HG03103 (cell line): Measurements from ENCODE around the gene GGT5.
"Not testable (repeated sequence)": the region's sequence is repeated elsewhere in the genome, so short reads cannot be mapped to it uniquely, and the experiment has no call there.

Source experiments
- ATAC-seq: cut with Tn5 transposase; IDR thresholded peaks from one replicate; pipeline ENCODE4 v1.9.1; 2021; ENCODE audit warnings: low read depth; ENCODE audit not compliant: unreplicated experiment

GGT5 gene

GRCh38 chr22:24207264-24208011 lies 37.4 kb downstream of the GGT5 start:
- ATAC-seq = no peak

GRCh38 chr22:24206460-24207263 lies 38.2 kb downstream of the GGT5 start:
- not testable (repeated sequence) for ATAC-seq

GRCh38 chr22:24205438-24206195 lies 39.3 kb downstream of the GGT5 start:
- no peak for ATAC-seq

- not testable (repeated sequence) for ATAC-seq
Measured at GRCh38 chr22:24203856-24204255, 41.0 kb downstream of the GGT5 start.

DNA sequence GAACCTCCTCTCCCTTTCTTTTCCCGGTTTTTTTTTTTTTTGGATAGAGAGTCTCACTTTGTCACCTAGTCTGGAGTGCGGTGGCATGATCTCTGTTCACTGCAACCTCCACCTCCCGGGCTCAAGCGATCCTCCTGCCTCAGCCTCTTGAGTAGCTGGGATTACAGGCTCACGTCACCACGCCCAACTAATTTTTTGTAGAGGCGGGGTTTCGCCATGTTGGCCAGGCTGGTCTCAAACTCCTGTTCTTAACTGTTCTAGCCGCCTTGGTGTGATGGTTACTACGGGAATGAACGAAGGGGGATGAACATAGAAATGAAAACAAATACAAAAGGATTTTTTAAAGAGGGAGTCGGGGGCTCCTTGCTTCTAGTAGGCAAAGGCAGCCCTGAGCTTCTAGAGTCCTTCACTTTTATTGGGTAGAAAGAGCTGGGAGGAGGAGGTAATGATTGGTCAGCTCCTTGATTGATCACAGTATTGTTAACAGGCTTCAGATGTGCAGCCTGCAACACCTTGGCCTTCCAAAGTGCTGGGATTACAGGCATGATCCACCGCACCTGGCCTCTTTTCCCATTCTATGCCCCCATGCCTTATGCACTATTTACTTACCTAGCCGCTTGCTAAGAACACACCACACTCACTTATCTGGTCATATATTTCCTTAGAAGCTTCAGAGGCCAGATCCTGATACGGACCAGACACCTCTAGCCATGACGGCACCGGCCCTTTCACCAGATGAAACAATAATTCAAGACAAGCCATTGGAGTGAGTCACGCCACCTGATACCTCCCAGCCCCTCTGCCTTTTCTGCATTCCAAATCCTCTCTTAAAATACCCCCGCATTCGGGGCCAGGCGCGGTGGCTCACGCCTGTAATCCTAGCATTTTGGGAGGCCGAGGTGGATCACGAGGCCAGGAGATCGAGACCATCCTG lies 42.9 kb downstream of the GGT5 start:
- no peak for ATAC-seq

DNA sequence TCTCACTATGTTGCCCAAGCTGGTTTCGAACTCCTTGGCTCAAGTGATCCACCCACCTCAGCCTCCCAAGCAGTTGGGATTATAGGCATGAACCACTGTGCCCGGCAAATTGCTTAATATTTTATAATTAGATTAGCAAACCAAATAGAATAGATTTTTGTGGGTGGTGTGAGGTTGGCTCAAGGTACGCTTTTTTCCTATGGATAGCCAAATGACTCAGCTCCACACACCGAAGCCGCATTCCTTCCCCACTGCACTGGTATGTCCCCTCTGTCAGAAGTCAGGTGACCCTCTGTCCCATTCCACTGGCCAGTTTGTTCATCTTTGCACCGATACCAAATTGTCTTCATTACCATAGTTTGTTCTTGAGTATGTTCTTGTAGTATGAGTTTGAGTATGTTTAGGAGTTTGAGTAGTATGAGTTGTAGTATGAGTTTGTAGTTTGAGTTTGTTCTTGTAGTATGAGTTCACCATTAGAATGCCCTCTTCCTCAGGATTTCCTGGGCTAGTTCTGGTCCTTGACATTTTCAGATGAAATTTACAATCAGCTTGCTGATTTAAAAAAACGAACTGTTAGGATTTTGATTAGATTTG lies 44.2 kb downstream of the GGT5 start:
- no peak for ATAC-seq

DNA sequence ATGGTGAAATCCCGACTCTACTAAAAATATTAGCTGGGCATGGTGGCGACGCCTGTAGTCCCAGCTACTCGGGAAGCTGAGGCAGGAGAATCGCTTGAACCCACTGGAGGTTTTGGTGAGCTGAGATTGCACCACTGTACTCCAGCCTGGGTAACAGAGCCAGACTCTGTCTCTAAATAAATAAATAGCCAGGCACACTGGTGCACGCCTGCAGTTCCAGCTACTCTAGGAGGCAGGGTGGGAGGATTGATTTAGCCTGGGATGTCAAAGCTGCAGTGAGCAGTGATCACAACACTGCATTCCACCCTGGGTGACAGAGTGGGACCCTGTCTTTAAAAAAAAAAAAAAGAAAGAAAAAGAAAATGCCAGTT lies 46.2 kb downstream of the GGT5 start:
- ATAC-seq = no peak

GRCh38 chr22:24191893-24192292 lies 53.0 kb downstream of the GGT5 start:
- ATAC-seq = no peak

DNA sequence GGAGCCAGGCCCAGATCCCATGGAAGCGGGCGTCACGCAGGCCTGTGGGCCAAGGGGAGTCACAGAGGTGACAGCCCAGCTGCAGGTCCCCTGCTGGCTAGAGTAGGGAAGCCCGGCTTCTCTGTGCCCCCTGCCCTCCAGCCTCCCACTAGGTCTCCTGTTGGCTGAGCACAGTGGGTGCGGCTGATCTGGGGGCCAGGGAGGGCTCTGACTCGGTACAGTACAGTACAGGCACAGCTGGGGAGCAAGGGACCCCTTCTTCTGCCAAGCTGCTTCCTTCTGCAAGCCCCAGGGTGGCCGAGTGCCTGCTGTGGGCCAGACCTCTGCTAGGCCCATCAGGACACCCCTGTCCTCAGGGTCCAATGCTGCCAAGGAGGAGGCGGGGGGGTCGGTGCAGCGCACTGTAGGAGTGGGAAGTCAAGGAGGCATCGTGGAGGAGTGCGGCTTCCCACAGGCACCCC lies 53.5 kb downstream of the GGT5 start:
- no peak for ATAC-seq

- no peak for ATAC-seq
Measured at GRCh38 chr22:24190596-24191208, 54.2 kb downstream of the GGT5 start.

DNA sequence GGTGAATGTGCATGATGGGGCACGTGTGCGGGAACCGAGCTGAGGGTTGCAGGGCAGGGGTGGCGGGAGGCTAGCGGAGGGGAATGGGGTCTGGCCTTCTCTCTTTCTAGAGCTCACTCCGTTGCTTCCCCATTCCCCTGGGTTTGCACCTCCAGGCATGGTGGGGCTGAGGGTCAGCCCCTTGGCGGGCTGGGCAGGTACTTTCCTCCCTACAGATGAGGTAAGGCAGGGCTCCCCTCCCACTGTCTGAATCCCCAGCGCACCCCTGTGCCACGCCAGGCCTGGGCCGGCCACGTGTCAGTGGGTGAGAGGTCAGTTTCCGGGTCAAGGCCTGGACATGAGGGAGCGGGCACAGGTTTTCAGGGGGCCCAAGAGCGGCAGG lies 54.7 kb downstream of the GGT5 start:
- ATAC-seq = no peak

DNA sequence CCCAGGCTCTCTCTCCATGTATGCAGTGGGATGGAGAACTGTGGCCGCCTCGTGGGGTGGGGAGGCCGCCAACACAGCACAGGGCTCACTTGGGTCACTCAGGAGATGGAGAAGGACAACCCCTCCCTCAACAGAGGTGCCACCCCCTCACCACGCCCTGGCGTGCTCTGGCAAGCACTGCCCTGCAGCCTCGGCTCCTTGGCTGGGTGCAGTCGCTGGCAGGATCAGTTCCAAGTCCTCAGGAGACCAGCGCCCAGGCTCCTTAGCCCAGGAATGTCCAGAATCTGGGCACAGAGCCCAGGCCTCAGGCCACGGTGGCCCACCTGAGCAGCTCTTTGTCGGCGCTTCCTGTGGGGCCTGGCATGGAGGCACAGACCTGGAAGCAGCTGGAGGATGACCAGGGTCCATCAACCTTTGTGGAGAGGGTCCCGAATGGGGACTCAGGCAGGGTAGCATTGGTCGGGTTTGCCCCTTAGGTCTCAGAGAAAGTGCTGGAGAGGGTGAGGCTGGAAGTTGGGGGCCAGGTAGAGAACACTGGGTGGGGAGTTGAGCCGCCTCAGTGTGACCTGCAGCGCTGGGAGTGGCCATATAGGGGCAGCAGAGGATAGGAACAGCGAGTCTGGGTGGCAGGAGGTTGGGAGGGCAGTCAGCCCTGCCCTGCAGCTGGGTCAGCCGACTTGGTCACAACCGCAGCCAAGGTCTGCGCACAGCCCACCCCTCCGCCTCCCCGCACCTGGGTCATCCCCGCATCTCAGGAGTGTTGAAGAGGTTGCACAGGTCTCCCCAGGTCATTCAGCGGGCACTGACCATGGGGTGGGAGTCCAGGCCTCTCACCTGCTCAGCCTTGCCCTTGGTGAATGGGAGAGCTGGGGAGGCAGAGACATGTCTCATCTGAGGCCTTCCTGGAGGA lies 55.4 kb downstream of the GGT5 start:
- ATAC-seq = no peak

DNA sequence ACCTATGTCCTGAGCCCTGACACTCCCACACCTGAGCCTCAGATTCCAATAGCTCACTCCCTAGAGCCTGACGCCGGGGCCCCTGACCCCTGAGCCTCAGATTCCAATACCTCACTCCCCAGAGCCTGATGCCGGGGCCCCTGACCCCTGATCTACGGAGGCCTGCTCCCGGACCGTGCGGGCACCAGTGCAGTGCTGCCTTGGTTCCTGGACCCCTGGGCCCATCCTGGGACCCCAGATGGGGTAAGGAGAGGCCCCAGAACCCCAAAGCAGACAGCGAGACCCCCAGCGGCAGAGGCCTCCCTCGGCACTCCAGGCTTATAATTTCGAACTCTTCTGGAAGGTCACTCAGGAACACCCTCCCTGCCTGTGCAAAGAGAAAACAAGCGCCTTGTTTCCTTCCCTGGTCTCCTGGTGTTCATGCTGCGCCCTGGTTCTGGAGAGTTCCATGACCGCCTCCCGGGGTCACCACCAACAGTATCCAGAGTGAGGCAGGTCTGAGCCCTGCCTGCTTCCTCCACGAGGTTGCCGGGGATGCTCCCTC lies 56.1 kb downstream of the GGT5 start:
- ATAC-seq = no peak

- ATAC-seq = no peak
Measured at GRCh38 chr22:24187731-24188644, 56.9 kb downstream of the GGT5 start.

DNA sequence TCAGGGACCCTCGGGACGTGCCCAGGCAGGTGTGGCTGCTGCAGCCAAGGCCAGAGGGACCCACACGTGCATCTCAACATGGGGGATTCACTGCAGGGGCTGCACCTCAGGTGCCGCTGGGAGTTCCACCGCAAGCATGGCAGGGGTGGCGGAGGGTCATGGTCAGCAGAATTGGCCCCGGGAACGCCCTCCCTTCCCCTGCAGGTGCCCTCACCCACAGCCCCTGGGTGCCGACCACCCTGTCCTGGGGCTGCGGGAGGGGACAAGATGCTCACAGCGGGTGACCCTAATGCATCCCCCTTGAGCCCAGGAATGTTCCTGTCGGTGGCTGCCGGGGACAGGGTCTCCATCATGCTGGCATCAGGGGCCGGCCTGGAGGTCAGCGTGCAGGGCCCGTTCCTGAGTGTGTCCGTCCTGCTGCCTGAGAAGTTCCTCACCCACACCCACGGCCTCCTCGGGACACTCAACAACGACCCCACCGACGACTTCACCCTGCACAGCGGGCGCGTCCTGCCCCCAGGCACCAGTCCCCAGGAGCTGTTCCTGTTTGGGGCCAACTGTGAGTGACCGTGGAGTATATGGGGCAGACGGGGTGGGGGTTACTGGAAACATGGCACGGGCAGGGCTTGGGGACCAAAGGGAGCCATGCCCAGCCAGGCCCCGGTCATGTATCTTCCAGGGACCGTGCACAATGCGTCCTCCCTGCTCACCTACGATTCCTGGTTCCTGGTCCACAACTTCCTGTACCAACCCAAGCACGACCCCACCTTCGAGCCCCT lies 57.8 kb downstream of the GGT5 start:
- no peak for ATAC-seq

- ATAC-seq = no peak
Measured at GRCh38 chr22:24186352-24186740, 58.5 kb downstream of the GGT5 start.
